ENCODE measurements around the gene SLIT1.

Gene SLIT1

DNA sequence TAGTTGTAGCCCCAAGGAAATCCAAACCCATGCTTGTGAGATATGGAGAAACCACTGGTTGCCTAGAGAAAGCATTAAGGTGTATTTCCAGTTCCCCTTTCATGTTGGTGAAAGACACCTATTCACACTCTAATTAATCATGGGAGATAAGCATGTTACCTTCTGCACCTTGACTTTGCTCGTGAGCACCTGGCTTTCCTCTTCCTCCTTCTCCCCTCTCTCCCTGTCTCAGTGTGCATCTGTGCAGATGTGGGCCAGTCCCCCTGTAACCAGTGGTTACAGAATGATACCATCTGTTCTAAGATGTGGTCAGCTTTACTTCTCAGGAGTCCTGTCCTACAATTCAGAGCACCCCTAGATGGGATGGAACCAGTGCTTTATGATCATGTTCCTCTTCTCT, 193.0 kb downstream of the SLIT1 start:
- DNase-seq: no peak

- DNase-seq: no peak
Observed at GRCh38 chr10:96991313-96991841, 194.4 kb downstream of the SLIT1 start.

- DNase-seq: no peak
Observed at GRCh38 chr10:96988426-96988825, 197.3 kb downstream of the SLIT1 start.

- no peak for DNase-seq
Observed at GRCh38 chr10:96987842-96988175, 197.9 kb downstream of the SLIT1 start.

DNA sequence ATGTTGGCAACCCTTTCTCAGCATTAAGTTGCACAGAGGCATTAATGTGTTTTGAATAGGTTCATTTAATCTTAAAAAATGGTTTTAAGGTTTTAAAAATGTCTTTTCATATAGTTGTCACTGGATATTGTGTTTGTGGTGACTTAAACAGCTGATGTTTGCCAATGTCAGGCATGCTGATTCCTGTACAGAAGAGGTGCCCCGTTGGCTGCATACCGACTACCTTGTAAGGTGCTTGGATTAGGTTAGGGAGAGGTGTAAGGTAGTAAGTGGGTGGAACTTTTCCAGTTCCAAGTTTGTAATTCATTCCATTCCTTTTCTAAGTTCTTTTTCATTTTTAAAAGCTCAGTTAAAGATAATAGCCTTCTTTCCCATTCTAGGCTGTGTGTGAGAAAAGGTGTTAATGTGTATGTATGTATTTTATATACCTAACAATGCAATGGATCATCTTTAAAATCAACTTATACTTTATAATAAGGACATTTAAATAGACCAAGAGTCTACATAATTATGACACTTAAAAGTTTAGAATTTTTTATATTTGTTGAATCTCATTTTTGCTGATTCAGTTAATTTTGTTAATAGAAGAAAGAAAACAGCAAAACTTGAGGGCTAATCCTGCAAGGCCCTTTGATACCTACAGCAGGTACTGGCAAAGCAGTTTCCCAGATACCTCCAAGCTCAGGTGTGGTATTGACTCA, 198.5 kb downstream of the SLIT1 start:
- DNase-seq: no peak

GRCh38 chr10:96986200-96986856, 199.4 kb downstream of the SLIT1 start:
- DNase-seq: no peak

DNA sequence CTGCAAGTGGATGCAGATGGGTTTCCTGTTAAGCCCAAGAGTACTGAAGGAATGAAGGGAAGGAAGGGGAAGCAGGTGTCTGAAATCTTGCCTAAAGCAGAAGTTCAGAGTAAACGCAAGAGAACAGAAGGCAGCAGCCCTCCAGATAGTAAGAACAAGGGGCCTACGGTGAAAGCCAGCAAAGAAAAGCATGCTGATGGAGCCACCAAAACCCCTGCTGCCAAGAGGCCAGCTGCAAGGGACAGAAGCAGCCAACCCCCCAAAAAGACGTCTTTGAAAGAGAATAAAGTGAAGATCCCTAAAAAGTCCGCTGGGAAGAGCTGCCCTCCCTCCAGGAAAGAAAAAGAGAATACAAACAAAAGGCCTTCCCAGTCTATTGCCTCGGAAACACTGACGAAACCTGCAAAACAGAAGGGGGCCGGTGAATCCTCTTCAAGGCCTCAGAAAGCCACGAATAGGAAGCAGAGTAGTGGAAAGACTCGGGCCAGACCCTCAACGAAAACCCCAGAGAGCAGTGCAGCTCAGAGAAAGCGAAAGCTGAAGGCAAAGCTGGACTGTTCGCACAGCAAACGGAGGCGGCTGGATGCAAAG, 201.1 kb downstream of the SLIT1 start:
- no peak for DNase-seq

- DNase-seq: no peak
Observed at GRCh38 chr10:96982149-96982930, 203.4 kb downstream of the SLIT1 start.

GRCh38 chr10:96978621-96979154, 207.1 kb downstream of the SLIT1 start:
- no peak for DNase-seq

GRCh38 chr10:96975136-96975535, 210.6 kb downstream of the SLIT1 start:
- no peak for DNase-seq

GRCh38 chr10:96973809-96974747, 211.7 kb downstream of the SLIT1 start:
- DNase-seq: no peak

GRCh38 chr10:96972264-96972663, 213.5 kb downstream of the SLIT1 start:
- no peak for DNase-seq

DNA sequence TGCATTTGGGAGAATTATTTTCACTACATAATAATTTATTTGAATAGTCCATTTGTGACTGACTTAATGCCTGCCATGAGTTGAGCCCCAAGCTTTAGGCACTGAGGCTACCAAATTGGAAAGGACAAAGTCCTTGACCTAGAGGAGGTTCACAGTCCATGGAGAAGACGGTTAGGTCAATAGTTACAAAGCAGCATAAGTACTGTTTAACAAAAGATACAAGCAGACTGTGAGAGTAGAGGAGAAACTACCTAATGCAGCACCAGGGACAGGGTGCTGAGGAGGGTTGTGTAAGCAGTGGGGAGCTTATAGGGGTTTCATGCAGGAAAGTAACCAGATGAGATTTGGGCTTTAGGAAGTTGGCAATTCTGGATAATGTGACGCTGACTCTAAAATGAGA, 214.4 kb downstream of the SLIT1 start:
- DNase-seq: no peak

DNA sequence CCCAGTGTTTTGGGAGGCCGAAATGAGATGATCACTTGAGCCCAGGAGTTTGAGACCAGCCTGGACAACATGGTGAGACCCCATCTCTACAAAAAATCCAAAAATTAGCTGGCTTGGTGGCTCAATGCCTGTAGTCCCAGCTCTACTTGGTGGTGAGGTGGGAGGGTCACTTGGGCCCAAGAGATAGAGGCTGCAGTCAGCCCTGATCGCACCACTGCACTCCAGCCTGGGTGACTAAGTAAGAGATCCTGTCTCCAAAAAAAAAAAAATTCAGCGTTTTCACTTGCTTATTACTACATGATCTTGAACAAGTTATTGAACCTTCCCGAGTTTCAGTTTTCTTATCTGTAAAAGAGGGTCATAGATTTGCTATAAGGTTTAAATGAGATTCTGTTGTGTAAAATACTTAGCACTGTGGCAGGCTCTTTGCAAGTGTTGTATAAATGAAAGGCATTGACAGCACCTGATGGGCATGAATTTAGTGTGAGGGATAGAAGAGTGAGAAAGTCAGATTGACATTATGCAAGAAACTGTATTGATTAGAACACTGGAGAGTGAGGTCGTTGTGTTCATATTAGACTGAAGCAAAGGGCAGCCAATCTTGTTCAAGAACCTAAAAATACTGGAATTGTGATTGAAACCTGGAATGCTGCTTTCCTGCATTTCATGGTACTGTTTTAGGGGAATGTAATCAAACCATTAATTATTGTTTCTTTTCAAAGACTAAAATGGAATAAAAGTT, 216.9 kb downstream of the SLIT1 start:
- DNase-seq: no peak

DNA sequence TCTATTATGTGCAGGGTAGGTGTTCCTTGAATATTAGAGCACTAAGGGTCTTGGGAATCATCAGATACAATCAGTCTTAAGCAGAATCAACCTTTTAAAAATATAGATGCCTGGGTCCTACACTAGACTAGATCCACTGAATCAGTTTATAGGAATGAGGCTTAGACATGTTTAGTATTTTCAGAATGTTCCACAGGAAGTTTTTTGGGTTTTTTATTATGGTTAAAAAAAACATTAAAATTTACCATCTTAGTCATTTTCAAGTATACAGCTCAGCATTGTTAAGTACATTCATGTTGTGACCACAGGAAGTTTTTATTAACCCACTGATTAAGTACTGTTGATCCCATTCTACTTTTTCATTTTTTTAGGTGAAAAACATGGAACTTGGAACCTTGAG, 217.9 kb downstream of the SLIT1 start:
- no peak for DNase-seq

- no peak for DNase-seq
Observed at GRCh38 chr10:96964131-96964530, 221.6 kb downstream of the SLIT1 start.

- DNase-seq: no peak
Observed at GRCh38 chr10:96960872-96961271, 224.9 kb downstream of the SLIT1 start.

GRCh38 chr10:96959733-96960132, 226.0 kb downstream of the SLIT1 start:
- DNase-seq: no peak

DNA sequence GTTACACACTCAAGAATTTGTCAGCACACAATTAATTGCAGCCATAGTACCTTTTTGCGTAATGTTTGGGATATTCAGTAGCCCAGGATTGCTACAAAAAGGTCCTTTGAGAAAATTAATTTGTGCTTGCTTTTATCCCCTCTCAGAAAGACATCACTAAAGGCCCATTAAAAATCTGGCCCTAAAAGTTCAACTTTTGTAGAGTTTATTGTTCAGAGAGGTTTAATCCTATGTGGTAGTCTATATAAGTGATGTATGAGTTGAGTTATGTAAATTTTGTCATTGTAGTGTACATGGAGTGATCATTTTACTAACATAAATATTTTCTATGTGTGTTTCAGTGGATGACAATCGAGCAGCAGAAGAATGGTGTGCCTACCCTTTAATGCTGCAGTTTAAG, 227.7 kb downstream of the SLIT1 start:
- DNase-seq: no peak

GRCh38 chr10:96955794-96956193, 230.0 kb downstream of the SLIT1 start:
- DNase-seq: no peak

GRCh38 chr10:96951954-96952353, 233.8 kb downstream of the SLIT1 start:
- DNase-seq: no peak
